Erythroblast (primary cell): Measurements from ENCODE around the gene MYO5C.

Experiments used
- GATA1 ChIP-seq: IDR thresholded peaks from 2 replicates; pipeline ENCODE4 v1.6.1; 2011; ENCODE audit warnings: low read depth, mild to moderate bottlenecking, control low read depth, low read length, moderate library complexity
- POLR2A ChIP-seq: IDR thresholded peaks from 2 replicates; pipeline ENCODE4 v1.6.1; 2011; ENCODE audit warnings: mild to moderate bottlenecking, low read length

DNA sequence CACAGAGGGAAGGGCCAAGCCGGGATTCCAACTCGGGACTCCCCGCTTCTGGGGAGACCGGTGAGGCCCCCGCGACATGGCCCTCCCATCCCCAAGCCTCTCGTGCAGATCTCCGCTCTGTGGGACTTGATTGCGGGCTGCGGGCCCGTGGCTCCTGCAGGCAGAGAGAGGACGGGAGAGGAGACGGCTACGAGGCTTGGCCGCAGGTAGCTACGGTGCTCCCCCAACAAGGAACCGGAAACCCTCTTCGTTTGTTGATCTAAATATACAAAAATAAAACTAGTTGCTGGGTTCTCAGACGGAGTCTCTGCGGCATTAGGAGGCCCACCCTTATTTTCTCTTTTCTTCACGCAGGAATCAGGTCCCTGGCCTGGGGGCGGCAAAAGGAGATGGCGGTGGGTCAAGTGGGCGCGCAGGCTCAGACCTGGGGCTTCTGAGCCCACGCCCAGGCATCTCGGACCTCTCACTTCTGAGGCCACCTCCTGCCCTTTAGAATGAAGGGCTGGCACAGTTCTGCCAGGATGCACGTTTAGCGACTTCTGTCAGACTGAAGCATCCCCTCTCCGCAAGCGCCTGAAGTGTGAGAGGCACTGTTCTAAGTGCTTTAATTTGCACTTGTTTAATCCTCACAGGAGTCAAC lies 115.3 kb downstream of the MYO5C start:
- TF ChIP-seq POLR2A (no peak), GATA1 (no peak)
